NCI-H2029 treated with DMSO at 0.1 percent for 48 hours (cell line): ENCODE data around the gene STOML2.
A peak's percentile ranks its signal among the peaks of the same experiment; 100 is the strongest.
"Not testable (repeated sequence)": the region's sequence is repeated elsewhere in the genome, so short reads cannot be mapped to it uniquely, and the experiment has no call there.

Source experiments
- DNase-seq: peaks from one replicate; lab custom pipeline; 2025; lab: John Stamatoyannopoulos, UW

STOML2 gene

DNA sequence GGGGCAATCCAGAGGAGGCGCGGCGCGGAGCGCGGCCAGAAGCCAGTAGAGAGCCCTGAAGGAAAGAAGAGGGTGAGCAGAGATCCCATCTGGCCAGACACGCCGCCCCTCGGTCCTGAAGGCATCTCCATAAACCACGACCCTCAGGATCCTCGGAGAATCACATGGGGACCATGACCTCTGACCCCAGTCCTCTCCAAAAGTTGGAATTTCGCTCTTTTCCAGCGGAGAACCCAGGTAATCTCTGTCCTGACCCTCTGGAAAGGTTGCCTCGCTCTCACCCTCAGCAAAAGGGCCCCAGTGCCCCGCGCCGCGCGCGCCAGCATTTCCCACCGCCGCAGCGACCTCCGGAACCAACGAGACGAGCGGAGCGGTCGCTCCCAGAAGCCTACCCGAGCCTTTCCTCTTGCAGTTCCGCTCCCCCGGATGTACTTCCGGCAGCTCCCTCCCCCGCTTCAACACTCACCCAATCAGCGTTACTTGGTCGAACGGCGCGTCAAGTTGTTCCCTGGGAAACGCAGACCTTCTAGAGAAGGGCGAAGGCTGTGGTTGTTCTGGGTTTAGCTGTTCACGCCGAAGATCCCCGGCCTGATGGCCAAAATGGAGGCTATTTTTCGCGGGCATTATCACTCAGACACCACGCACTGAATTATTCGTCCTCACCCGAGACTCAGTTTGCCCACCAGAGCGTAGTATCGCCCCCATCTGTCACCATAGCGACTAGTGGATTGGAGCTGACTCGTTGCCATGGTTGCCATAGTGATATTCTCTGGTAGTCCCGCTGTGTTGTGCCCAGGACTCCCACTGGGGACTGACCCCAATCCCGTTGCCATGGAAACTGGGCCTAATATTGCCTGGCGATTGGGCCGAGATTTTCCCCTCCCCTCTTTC is at the start of gene STOML2:
TSS of gene STOML2 (minus strand) at position 363 of the 891 bp plus-strand sequence. CDS start at position 326, 37 bp downstream.
- peak; percentile 95 for DNase-seq

DNA sequence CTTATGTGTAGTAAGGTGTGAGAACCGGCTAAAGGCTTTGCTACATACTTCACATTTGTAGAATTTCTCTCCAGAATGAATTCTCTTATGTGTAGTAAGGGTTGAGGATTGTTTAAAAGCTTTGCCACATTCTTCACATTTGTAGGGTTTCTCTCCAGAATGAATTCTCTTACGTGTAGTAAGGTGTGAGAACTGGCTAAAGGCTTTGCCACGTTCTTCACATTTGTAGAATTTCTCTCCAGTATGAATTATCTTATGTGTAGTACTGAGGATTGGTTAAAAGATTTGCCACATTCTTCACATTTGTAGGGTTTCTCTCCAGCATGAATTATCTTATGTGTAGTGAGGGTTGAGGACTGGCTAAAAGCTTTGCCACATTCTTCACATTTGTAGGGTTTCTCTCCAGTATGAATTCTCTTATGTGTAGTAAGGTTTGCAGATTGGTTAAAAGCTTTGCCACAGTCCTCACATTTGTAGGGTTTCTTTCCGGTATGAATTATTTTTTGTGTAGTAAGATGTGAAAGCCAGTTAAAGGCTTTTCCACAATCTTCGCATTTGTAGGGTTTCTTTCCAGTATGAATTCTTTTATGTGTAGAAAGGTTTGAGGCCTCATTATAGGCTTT is 45.1 kb upstream of the STOML2 start:
- not testable (repeated sequence) for DNase-seq

DNA sequence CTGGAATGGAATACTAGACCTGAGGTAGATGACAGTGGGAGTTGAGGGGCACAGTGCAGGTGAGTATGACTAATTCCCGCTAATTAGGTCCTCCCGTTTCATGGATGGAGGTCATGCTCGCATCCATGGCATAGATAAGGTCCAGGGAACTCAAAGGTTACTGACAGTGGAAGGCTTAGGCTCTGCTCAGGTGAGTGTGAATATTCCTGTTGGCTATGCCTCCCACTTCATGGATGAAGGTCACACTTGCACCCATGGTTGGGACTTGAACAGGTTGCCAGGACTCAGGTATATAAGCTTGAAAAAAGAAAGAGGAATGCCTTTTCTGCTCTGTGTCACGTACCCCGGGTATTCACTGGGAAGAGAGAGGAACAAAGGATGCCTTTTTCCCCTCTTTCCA is 39.1 kb upstream of the STOML2 start:
- DNase-seq: no peak

DNA sequence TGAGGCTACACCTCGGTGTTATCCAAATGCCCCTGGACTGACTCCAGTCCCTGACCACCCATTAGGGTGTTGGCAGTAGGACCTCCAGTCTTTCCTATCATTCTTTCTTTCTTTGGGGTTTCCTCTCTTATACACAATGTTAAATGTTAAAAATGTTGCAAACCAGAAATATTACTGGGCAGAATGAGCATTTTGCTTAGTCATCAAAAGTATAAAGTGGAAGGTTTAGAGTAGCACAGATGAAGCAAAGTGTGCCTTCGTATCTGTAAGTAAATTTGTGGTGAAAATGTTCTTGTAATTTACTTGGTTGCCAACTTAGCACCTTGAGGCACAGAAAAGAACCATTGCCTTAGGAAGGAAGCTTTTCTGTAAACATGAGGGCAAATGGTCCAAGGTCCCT is 37.2 kb upstream of the STOML2 start:
- no peak for DNase-seq

DNA sequence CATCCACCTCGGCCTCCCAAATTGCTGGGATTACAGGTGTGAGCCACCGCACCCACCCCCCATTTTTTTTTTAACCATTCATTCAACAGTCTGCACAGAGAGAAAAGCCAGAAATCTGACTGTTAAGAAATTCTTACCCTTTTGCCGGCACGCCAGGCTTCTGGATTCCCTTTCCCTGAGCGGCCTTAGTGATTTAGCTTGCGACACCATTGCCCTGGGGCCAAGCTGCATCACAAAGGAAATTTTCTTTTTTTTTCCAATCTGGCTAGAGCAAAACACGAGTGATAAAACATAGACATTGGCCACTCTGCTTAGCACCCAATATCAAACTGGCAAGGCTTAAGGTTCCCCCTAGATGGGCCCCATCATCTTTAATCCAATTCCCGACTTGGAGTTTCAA is 33.9 kb upstream of the STOML2 start:
- DNase-seq: no peak

DNA sequence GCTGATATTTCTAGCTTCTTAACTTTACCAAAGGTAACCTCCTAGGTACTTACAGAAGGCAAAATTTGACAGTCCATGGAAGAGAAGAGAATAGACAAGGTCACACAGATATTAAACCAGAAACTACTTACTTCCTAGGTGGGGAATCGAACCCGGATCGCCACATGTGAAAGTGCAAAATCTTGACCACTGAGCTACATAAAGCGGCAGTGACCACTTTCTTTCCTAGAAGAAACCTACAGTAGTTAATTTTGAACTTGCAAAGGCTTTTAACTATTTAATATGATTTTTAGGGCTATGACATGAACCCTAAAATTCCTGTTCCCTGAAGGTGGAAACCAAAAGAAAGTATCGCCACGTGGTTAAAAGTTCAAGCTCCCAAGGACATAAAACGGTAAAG is 33.1 kb upstream of the STOML2 start:
- no peak for DNase-seq

DNA sequence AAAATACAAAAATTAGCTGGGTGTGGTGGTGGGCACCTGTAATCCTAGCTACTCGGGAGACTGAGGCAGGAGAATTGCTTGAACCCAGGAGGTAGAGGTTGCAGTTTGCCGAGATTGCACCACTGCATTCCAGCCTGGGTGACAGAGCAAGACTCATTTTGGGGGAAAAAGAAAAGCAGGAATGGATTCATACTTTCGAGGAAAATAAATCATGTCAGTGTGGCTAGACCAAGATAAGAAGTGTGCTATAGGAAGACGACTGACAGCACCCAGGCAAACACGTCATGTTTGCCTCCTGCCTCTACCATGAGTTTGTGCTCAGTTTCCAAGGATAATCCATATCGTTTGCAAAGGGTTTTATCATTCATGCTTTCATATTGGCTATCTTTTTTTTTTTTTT is 32.0 kb upstream of the STOML2 start:
- no peak for DNase-seq

DNA sequence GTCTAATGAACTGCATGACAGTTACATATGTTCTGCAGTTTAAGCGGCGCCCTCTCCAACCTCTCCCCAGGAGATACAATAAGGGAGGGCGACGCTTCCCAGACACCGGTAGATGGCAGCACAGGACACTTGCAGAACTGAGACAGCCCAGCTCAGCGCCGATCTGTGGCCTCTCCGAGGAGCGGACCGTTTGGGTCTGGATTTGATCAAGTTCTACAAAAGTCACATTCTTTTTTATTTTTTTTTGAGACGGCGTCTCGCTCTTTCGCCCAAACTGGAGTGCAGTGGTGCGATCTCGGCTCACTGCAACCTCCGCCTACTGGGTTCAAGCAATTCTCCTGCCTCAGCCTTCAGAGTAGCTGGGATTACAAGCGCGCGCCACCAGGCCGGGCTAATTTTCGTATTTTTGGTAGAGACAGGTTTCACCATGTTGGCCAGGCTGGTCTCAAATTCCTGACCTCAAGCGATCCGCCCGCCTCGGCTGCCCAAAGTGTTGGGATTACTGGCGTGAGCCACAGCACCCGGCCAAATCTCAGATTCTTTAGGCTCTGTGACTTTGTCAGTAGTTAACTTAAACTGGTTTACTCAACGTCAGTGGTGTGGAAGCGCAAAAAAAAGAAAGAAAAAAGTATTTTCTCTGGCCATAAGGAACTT is 14.1 kb upstream of the STOML2 start:
- peak; percentile 82 for DNase-seq

GRCh38 chr9:35116539-35116897 is 13.6 kb upstream of the STOML2 start:
- DNase-seq: no peak

GRCh38 chr9:35115680-35116538 is 13.0 kb upstream of the STOML2 start, which contains the start of gene ATOSB:
ATOSB (minus strand) TSS chr9:35115862; CDS start chr9:35108274, 7,588 bp downstream.
- DNase-seq: peak; percentile 93

GRCh38 chr9:35114840-35115628 is 12.1 kb upstream of the STOML2 start:
- no peak for DNase-seq

- DNase-seq: peak; percentile 75
Observed at GRCh38 chr9:35114113-35114839, 11.3 kb upstream of the STOML2 start.

DNA sequence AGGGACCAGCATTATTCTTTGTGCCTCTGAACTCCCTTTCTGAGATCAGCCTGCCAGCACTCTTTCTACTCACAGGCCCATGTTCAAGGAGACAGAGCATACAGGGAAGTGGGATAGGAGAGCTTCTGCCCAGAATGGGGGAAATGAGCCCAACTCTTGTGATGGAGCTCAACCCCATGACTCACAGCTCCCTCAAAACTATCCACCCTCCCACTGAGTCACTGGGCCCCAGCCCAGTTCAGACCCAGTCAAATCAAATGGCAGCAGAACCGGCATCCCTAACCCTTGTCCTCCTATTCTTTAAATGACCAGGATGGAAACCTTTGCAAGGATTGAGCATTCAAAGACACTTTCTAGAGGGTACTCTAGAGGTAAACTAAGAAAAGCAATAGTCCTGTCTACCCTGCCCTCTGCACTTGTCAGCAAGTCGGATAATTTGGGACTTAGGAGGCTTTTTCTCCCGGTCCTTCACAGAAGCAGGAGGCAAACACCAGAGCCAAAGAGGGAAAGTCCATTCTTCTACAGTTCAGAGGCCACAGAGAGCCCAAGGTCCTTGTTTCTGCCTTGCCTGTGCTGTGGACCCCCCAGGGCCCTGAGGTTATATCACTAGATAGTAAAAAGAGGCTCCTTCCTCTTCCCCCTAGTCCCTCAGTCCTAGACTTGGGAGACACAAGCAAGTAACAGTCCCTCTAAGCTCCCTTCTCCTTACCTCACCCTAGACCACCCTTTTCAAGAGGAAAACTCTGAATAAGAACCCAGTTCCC is 9.5 kb upstream of the STOML2 start:
- DNase-seq: no peak

DNA sequence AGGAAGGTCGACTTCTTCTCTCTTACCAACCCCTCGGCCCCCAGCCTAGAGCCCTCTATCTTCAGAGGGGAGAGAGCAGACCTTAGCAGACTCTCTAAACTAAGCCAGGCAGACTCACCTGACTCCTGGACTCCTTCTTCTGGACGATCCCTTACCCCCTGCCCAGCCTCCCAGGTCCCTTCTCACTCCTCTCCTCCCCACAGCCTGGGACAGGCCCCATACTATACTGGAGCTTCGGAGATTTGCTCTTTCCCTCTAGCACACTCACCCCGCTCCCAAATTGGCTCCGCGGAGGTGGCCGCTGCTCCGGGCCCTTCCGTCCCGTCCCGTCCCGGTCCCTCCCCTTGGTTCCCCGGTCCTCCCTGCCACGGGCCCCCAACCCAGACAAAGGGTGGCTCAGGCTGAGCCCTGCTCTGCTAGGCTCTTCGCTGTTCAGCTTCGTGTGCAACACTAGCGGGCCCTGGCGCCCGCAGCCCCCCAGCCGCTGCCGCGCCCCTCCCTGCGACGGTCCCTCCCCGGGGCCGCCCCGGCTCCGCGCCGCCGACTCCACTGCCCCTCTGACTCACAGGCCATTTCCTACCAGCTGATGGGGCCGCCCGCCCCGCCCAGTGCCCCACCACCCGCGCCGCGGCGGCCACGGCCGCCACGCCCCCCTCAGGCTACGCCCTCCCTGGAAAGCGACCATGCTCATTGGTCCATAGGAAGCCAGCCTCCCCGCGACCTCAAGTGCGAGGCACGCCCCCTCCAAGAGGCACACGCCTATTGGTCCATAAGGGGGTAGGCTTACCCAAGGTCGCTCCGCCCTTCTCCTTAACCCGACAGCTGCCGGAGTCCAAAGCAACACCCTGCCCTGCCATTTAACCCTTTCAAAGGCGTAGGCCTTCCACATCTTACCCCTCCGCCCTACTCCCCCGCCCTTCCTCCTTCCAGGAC is 8.3 kb upstream of the STOML2 start:
- peak; percentile 89 for DNase-seq

DNA sequence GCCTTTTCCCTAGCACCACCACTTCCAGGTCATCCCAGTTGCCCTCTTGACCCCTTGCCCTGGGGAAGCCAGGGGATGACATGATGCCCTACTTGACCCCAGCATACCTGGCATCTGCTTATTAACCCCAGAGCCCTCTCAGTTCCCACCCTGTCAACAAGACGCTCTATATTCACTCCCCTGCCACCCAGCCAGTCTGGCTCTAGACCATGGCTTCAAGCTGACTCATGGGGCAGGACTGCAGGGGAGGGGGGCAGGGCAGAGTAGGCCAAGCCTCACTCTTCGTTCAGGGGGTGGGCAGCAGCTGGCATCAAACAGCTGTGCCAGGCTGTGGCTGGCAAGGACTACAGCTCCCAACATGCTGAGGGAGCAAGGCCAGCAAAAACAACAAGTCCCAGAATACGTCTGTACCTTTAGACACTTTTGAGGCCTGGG is 7.4 kb upstream of the STOML2 start:
- no peak for DNase-seq

DNA sequence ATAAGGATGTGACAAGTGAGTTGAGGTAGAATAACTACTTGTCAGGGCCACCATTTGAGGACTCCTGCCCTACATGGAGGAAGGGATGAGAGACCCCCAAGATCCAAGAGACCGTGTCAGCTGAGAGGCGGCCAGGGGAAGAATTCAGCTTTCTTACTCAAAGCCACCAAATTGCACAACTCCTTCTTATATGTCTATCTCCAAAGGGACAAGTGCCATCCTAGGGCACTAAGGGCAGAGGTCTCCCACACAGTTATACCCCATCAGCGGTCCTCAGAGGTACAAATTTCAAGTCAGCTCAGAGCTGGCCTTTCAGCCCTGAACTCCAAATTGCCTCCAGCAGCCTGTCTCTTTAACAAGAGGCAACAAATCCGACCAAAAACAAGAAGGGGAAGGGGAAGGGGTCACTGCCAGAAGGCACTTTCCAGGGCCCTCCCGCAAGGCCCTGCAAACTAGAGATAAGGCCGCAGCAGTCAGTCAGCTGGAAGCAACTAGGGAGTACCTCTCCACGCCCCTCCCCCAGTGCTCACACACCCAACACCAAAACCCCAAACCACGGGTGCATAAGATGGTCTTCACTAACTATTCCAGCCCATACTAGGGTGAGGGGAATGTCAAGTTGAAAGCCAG is 6.1 kb upstream of the STOML2 start:
- no peak for DNase-seq

GRCh38 chr9:35108461-35108860 is 5.5 kb upstream of the STOML2 start:
- no peak for DNase-seq
